Fibroblast of pulmonary artery (primary cell): ENCODE data around the gene APRT.

Experiments used
- DNase-seq: peaks from one replicate; pipeline ENCODE4 v3.0.0-alpha.2; 2010; ENCODE audit warnings: low read depth
- H3K4me3 ChIP-seq: replicated peaks from 2 replicates; pipeline ENCODE4 v1.5.1; 2011; ENCODE audit warnings: low read depth, mild to moderate bottlenecking, control low read depth, low read length, moderate library complexity
- CTCF ChIP-seq: IDR thresholded peaks from 2 replicates; pipeline ENCODE4 v1.5.1; 2011; ENCODE audit warnings: mild to moderate bottlenecking, control low read depth, low read length, inconsistent platforms; ENCODE audit errors: missing control alignments

Gene APRT

GRCh38 chr16:88760424-88761142 is 51.1 kb downstream of the APRT start:
- no peak for TF ChIP-seq CTCF
- no peak for DNase-seq
- H3K4me3 ChIP-seq, result no peak overlapping the region

GRCh38 chr16:88759976-88760350 is 51.8 kb downstream of the APRT start:
- DNase-seq, result no peak
- TF ChIP-seq CTCF, result no peak
- no peak overlapping the region for H3K4me3 ChIP-seq
